Hepatocyte (in vitro differentiated cells): Measurements from ENCODE around the gene SH3BGR. TPM values are rescaled to one million over a fixed set of nuclear protein-coding genes. Genes with fewer than 3 reads are reported as not detected.

Experiments used
- DNase-seq: peaks from one replicate; pipeline ENCODE4 v3.0.0-alpha.2; 2016; ENCODE audit warnings: low spot score
- H2AFZ ChIP-seq: fragments of 200-600 bp; sonication (generic); 2 replicates; pipeline ENCODE4 v1.6.0; 2016; ENCODE audit warnings: antibody characterized with exemption, mild to moderate bottlenecking
- H3K27ac ChIP-seq: fragments of 200-600 bp; sonication (generic); 2 replicates; pipeline ENCODE4 v1.5.1; 2016; ENCODE audit warnings: mild to moderate bottlenecking
- H3K27me3 ChIP-seq: fragments of 200-600 bp; sonication (generic); 2 replicates; pipeline ENCODE4 v1.6.1; 2016
- H3K36me3 ChIP-seq: fragments of 200-600 bp; sonication (generic); replicated peaks from 2 replicates; pipeline ENCODE4 v1.5.1; 2016; ENCODE audit warnings: low read depth; ENCODE audit not compliant: insufficient read depth
- H3K4me1 ChIP-seq: fragments of 200-600 bp; sonication (generic); 2 replicates; pipeline ENCODE4 v1.5.1; 2016; ENCODE audit warnings: mild to moderate bottlenecking, moderate library complexity; ENCODE audit not compliant: insufficient read depth
- H3K4me2 ChIP-seq: fragments of 200-600 bp; sonication (generic); 2 replicates; pipeline ENCODE4 v1.6.0; 2016
- H3K4me3 ChIP-seq: fragments of 200-600 bp; sonication (generic); 2 replicates; pipeline ENCODE4 v1.5.1; 2016; ENCODE audit warnings: mild to moderate bottlenecking
- H3K79me2 ChIP-seq: fragments of 200-600 bp; sonication (generic); 2 replicates; pipeline ENCODE4 v1.6.0; 2017; ENCODE audit warnings: mild to moderate bottlenecking
- H3K9me2 ChIP-seq: fragments of 200-600 bp; sonication (generic); replicated peaks from 2 replicates; pipeline ENCODE4 v1.6.0; 2017; ENCODE audit warnings: mild to moderate bottlenecking; ENCODE audit not compliant: insufficient read depth
- H3K9me3 ChIP-seq: fragments of 200-600 bp; sonication (generic); 2 replicates; pipeline ENCODE4 v1.5.1; 2016; ENCODE audit warnings: low read depth, mild to moderate bottlenecking
- H4K20me1 ChIP-seq: fragments of 200-600 bp; sonication (generic); 2 replicates; pipeline ENCODE4 v1.6.0; 2016; ENCODE audit warnings: mild to moderate bottlenecking; ENCODE audit not compliant: insufficient read depth, poor library complexity, severe bottlenecking
- CTCF ChIP-seq: fragments of 200-600 bp; sonication (generic); IDR thresholded peaks from 2 replicates; pipeline ENCODE4 v1.5.1; 2016; ENCODE audit warnings: antibody characterized with exemption, mild to moderate bottlenecking; ENCODE audit not compliant: poor library complexity
- EZH2 ChIP-seq: fragments of 200-600 bp; sonication (generic); IDR thresholded peaks from 2 replicates; pipeline ENCODE4 v1.6.1; 2016; ENCODE audit warnings: antibody characterized with exemption, mild to moderate bottlenecking, borderline replicate concordance
- EZH2phosphoT487 ChIP-seq: fragments of 200-600 bp; sonication (generic); IDR thresholded peaks from one replicate; pipeline ENCODE4 v1.6.1; 2018; ENCODE audit warnings: antibody characterized with exemption, mild to moderate bottlenecking, low read depth, moderate library complexity; ENCODE audit not compliant: unreplicated experiment, severe bottlenecking
- WGBS: methylation state at CpG from one replicate; pipeline ENCODE4 v1.1.6; 2016; ENCODE audit warnings: low lambda C conversion rate; ENCODE audit errors: missing lambda C conversion rate; 5-methylcytosine and 5-hydroxymethylcytosine counted together
- polyA plus RNA-seq: library from polyadenylated mRNA; unstranded; fragments of >200 nt; fragmentation: Nextera tagmentation; extraction: Ambion mirVana; gene quantifications from 2 replicates; pipeline ENCODE4 v1.2.1, GENCODE V29; 2016
- total RNA-seq: library from RNA; depleted of rRNA; stranded (reverse); fragments of >200 nt; gene quantifications from 2 replicates; pipeline ENCODE4 v1.2.3, GENCODE V29; 2014

SH3BGR gene
- total and polyA plus RNA-seq, 2 experiments from 2014 or later, result 1.8 to 2.5 TPM

- H3K9me3 ChIP-seq, result no peaks in the 10 kb centered on the region
- H3K4me1 ChIP-seq, result no peaks in the 10 kb centered on the region
- H3K79me2 ChIP-seq, result no peaks in the 10 kb centered on the region
- H3K36me3 ChIP-seq, result no peaks in the 10 kb centered on the region
- WGBS, result 90% methylated on average over 1 of the region's 1 CpG
- no peak for TF ChIP-seq EZH2phosphoT487
- no peaks in the 10 kb centered on the region for H3K9me2 ChIP-seq
- H4K20me1 ChIP-seq, result no peaks in the 10 kb centered on the region
- H3K4me2 ChIP-seq, result no peak overlapping the region
- no peak overlapping the region for H3K27ac ChIP-seq
- no peak overlapping the region for H3K4me3 ChIP-seq
- H2AFZ ChIP-seq, result no peak overlapping the region
- DNase-seq, result no peak
- H3K27me3 ChIP-seq, result no peaks in the 10 kb centered on the region
These were observed 47.4 kb downstream of the SH3BGR start for GRCh38 chr21:39499156-39499555.

- no peaks in the 10 kb centered on the region for H3K27me3 ChIP-seq
- H3K9me2 ChIP-seq, result no peaks in the 10 kb centered on the region
- DNase-seq, result no peak
- H2AFZ ChIP-seq, result no peak overlapping the region
- no peak for TF ChIP-seq CTCF
- TF ChIP-seq EZH2, result no peak
- no peak for TF ChIP-seq EZH2phosphoT487
- H3K4me2 ChIP-seq, result no peak overlapping the region
- no peak overlapping the region for H3K27ac ChIP-seq
- H3K4me3 ChIP-seq, result no peak overlapping the region
- H3K36me3 ChIP-seq, result no peaks in the 10 kb centered on the region
- H3K79me2 ChIP-seq, result no peaks in the 10 kb centered on the region
- 88% methylated on average over 7 of the region's 7 CpGs for WGBS
- no peaks in the 10 kb centered on the region for H4K20me1 ChIP-seq
- no peaks in the 10 kb centered on the region for H3K9me3 ChIP-seq
- H3K4me1 ChIP-seq, result no peaks in the 10 kb centered on the region
These were observed 50.9 kb downstream of the SH3BGR start for GRCh38 chr21:39502631-39503030.

DNA sequence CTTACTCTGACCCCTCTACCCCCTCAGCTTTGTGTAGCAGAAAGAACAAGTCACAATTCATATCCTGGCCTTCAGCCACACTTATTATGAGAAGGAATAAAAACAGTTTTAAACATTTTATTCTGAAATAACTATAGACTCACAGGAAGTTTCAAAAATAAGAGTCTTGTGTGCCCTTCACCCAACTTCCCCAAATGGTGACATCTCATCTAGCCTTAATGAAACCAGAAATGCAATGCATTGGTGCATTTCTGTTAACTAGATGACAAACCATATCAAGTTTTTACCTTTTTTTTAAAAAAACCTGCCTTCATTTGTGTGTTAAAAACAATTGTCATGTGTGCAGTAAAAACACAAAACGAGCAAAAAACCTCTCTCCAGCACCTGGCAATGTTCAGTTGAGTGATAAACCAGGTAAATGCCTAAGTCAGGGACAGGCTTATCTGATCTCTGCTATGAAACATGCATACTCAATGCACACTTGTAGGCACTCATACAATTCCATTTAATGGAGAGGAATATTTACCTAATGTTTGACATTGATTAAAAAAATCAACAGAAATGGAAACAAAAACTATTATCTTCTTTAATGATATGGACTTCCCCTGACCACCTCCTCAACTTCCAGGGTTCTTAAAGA is 51.5 kb downstream of the SH3BGR start:
- no peaks in the 10 kb centered on the region for H3K79me2 ChIP-seq
- no peaks in the 10 kb centered on the region for H3K27me3 ChIP-seq
- H2AFZ ChIP-seq, result no peak overlapping the region
- H3K27ac ChIP-seq, result no peak overlapping the region
- H4K20me1 ChIP-seq, result no peaks in the 10 kb centered on the region
- DNase-seq, result no peak
- no peaks in the 10 kb centered on the region for H3K4me1 ChIP-seq
- TF ChIP-seq EZH2phosphoT487 (no peak), EZH2 (no peak), CTCF (no peak)
- H3K9me3 ChIP-seq, result no peaks in the 10 kb centered on the region
- no peaks in the 10 kb centered on the region for H3K36me3 ChIP-seq
- H3K4me2 ChIP-seq, result no peak overlapping the region
- H3K4me3 ChIP-seq, result no peak overlapping the region
- WGBS, result 57% methylated on average over 1 of the region's 1 CpG
- no peaks in the 10 kb centered on the region for H3K9me2 ChIP-seq

GRCh38 chr21:39504230-39504629 is 52.5 kb downstream of the SH3BGR start:
- no peak overlapping the region for H3K4me3 ChIP-seq
- no peaks in the 10 kb centered on the region for H3K36me3 ChIP-seq
- no peak overlapping the region for H3K27ac ChIP-seq
- no peaks in the 10 kb centered on the region for H3K9me3 ChIP-seq
- H3K4me1 ChIP-seq, result no peaks in the 10 kb centered on the region
- no peaks in the 10 kb centered on the region for H3K79me2 ChIP-seq
- H3K4me2 ChIP-seq, result no peak overlapping the region
- TF ChIP-seq CTCF, result no peak
- no peak for TF ChIP-seq EZH2
- TF ChIP-seq EZH2phosphoT487, result no peak
- H2AFZ ChIP-seq, result no peak overlapping the region
- 86% methylated on average over 6 of the region's 6 CpGs for WGBS
- no peaks in the 10 kb centered on the region for H3K27me3 ChIP-seq
- no peak for DNase-seq
- no peaks in the 10 kb centered on the region for H3K9me2 ChIP-seq
- no peaks in the 10 kb centered on the region for H4K20me1 ChIP-seq
